ENCODE results near the gene IRF9. TPM values are rescaled to one million over a fixed set of nuclear protein-coding genes. Genes with fewer than 3 reads are reported as not detected.
"Not testable (repeated sequence)": the region's sequence is repeated elsewhere in the genome, so short reads cannot be mapped to it uniquely, and the experiment has no call there.

The IRF9 gene
- total RNA-seq, 1 experiment from 2014 or later, result 5.0 TPM

- DNase-seq (ENCODE audit: low read depth), result no peak
Observed at GRCh38 chr14:24190416-24190815, 29.4 kb downstream of the IRF9 start.

GRCh38 chr14:24192933-24193332, 31.9 kb downstream of the IRF9 start:
- no peak for DNase-seq (ENCODE audit: low read depth)

- no peak for DNase-seq (ENCODE audit: low read depth)
Observed at GRCh38 chr14:24194186-24194872, 33.3 kb downstream of the IRF9 start.

GRCh38 chr14:24194873-24195185, 33.8 kb downstream of the IRF9 start:
- no peak for DNase-seq (ENCODE audit: low read depth)

- DNase-seq (ENCODE audit: low read depth), result peak; percentile 84
Observed at GRCh38 chr14:24195186-24196070, 34.4 kb downstream of the IRF9 start, which contains the start of gene TM9SF1. Gene TM9SF1 (minus strand): TSS chr14:24195441. CDS start chr14:24195019, 422 bp downstream.

- DNase-seq (ENCODE audit: low read depth), result no peak
Observed at GRCh38 chr14:24196071-24197055, 35.3 kb downstream of the IRF9 start.

- DNase-seq (ENCODE audit: low read depth), result no peak
Observed at GRCh38 chr14:24197056-24197450, 36.0 kb downstream of the IRF9 start.

GRCh38 chr14:24198814-24199524, 37.9 kb downstream of the IRF9 start:
- DNase-seq (ENCODE audit: low read depth), result no peak

- DNase-seq (ENCODE audit: low read depth), result not testable (repeated sequence)
Observed at GRCh38 chr14:24202538-24202937, 41.5 kb downstream of the IRF9 start.

GRCh38 chr14:24203249-24203886, 42.3 kb downstream of the IRF9 start:
- not testable (repeated sequence) for DNase-seq (ENCODE audit: low read depth)

- DNase-seq (ENCODE audit: low read depth), result no peak
Observed at GRCh38 chr14:24204163-24205146, 43.4 kb downstream of the IRF9 start.

GRCh38 chr14:24206260-24207103, 45.4 kb downstream of the IRF9 start:
- DNase-seq (ENCODE audit: low read depth), result no peak

GRCh38 chr14:24207104-24207551, 46.1 kb downstream of the IRF9 start:
- DNase-seq (ENCODE audit: low read depth), result no peak

GRCh38 chr14:24207625-24208024, 46.6 kb downstream of the IRF9 start:
- DNase-seq (ENCODE audit: low read depth), result no peak

GRCh38 chr14:24211311-24211710, 50.2 kb downstream of the IRF9 start:
- DNase-seq (ENCODE audit: low read depth), result no peak

- DNase-seq (ENCODE audit: low read depth), result peak; percentile 98
Observed at GRCh38 chr14:24212924-24213865, 52.1 kb downstream of the IRF9 start, which contains the start of gene CHMP4A. Gene CHMP4A (minus strand): TSS chr14:24213488. CDS start chr14:24213439, 49 bp downstream.
